Astrocyte (in vitro differentiated cells and primary cell): ENCODE measurements around the gene PDP2. TPM values are rescaled to one million over a fixed set of nuclear protein-coding genes. Genes with fewer than 3 reads are reported as not detected.

Experiments used
- DNase-seq: peaks from one replicate; pipeline ENCODE4 v3.0.0-alpha.2; 2010; ENCODE audit warnings: low read depth
- FAIRE-seq: peaks from 2 replicates; lab custom pipeline; 2011; peaks lifted over from hg19 to GRCh38; lab: Jason Lieb, UNC
- H2AFZ ChIP-seq: 2 replicates; pipeline ENCODE4 v1.6.0; 2012; ENCODE audit warnings: low read depth, low read length, inconsistent platforms
- H3K27ac ChIP-seq: 2 replicates; pipeline ENCODE4 v1.5.1; 2011; ENCODE audit warnings: low read depth, low read length, inconsistent platforms
- H3K27me3 ChIP-seq: 2 replicates; pipeline ENCODE4 v1.6.0; 2011; ENCODE audit warnings: low read length, inconsistent platforms; ENCODE audit not compliant: insufficient read depth
- H3K36me3 ChIP-seq: 2 replicates; pipeline ENCODE4 v1.5.1; 2011; ENCODE audit warnings: low read length, inconsistent platforms; ENCODE audit not compliant: insufficient read depth
- H3K4me1 ChIP-seq: 2 replicates; pipeline ENCODE4 v1.5.1; 2011; ENCODE audit warnings: low read length, inconsistent platforms; ENCODE audit not compliant: insufficient read depth
- H3K4me2 ChIP-seq: 2 replicates; pipeline ENCODE4 v1.6.0; 2012; ENCODE audit warnings: low read length, inconsistent platforms
- H3K4me3 ChIP-seq: 2 replicates; pipeline ENCODE4 v1.5.1; 2011; ENCODE audit warnings: low read depth, mild to moderate bottlenecking, low read length, inconsistent platforms; ENCODE audit not compliant: insufficient read depth
- H3K79me2 ChIP-seq: 2 replicates; pipeline ENCODE4 v1.6.0; 2012; ENCODE audit warnings: mild to moderate bottlenecking, low read length, inconsistent platforms; ENCODE audit not compliant: insufficient read depth
- H3K9ac ChIP-seq: 2 replicates; pipeline ENCODE4 v1.6.0; 2012; ENCODE audit warnings: mild to moderate bottlenecking, low read length, inconsistent platforms
- H3K9me3 ChIP-seq: 2 replicates; pipeline ENCODE4 v1.5.1; 2012; ENCODE audit warnings: low read depth, mild to moderate bottlenecking, low read length, inconsistent platforms; ENCODE audit not compliant: insufficient read depth
- H4K20me1 ChIP-seq: 2 replicates; pipeline ENCODE4 v1.6.0; 2012; ENCODE audit warnings: low read length, inconsistent platforms; ENCODE audit not compliant: insufficient read depth
- H3K27ac Mint-ChIP-seq: one replicate; pipeline ENCODE4 v1.8.0; 2021; ENCODE audit warnings: mild to moderate bottlenecking, mixed read lengths; ENCODE audit not compliant: unreplicated experiment
- H3K27me3 Mint-ChIP-seq: one replicate; pipeline ENCODE4 v1.8.0; 2021; ENCODE audit warnings: low read depth, mixed read lengths; ENCODE audit not compliant: unreplicated experiment
- H3K36me3 Mint-ChIP-seq: one replicate; pipeline ENCODE4 v1.8.0; 2021; ENCODE audit warnings: low read depth, mixed read lengths; ENCODE audit not compliant: unreplicated experiment
- H3K4me1 Mint-ChIP-seq: one replicate; pipeline ENCODE4 v1.8.0; 2021; ENCODE audit warnings: low read depth, mixed read lengths; ENCODE audit not compliant: unreplicated experiment
- H3K4me3 Mint-ChIP-seq: one replicate; pipeline ENCODE4 v1.8.0; 2021; ENCODE audit warnings: mild to moderate bottlenecking, moderate library complexity, mixed read lengths; ENCODE audit not compliant: unreplicated experiment
- H3K9me3 Mint-ChIP-seq: one replicate; pipeline ENCODE4 v1.8.0; 2021; ENCODE audit warnings: mild to moderate bottlenecking, mixed read lengths; ENCODE audit not compliant: unreplicated experiment
- CTCF ChIP-seq: IDR thresholded peaks from 2 replicates; pipeline ENCODE4 v1.5.1; 2011; ENCODE audit warnings: low read depth, mild to moderate bottlenecking, inconsistent platforms, low read length, moderate library complexity; ENCODE audit not compliant: insufficient read depth
- EZH2 ChIP-seq: IDR thresholded peaks from 2 replicates; pipeline ENCODE4 v1.6.1; 2012; ENCODE audit warnings: mild to moderate bottlenecking, low read length, inconsistent platforms; ENCODE audit not compliant: insufficient read depth
- total RNA-seq: library from RNA; stranded (reverse); gene quantifications from 2 replicates; pipeline ENCODE4 v1.2.1, GENCODE V29; 2021

The PDP2 gene
- total RNA-seq, 1 donor from 2014 or later, result 16.8 TPM

- H3K4me3 Mint-ChIP-seq, result no peak overlapping the region
- TF ChIP-seq EZH2 (no peak), CTCF (no peak)
- Histone ChIP-seq H3K27ac (no peak overlapping the region), H3K36me3 (no peaks in the 10 kb centered on the region), H3K9me3 (no peaks in the 10 kb centered on the region), H3K4me1 (no peaks in the 10 kb centered on the region), H3K9ac (no peak overlapping the region), H3K27me3 (peaks cover 11% of the 10 kb centered on the region), H3K4me3 (no peak overlapping the region), H2AFZ (no peak overlapping the region), H3K79me2 (no peaks in the 10 kb centered on the region), H3K4me2 (no peak overlapping the region), H4K20me1 (no peaks in the 10 kb centered on the region)
- peaks cover 46% of the 10 kb centered on the region for H3K27me3 Mint-ChIP-seq
- peaks cover 13% of the 10 kb centered on the region for H3K4me1 Mint-ChIP-seq
- peaks cover 6% of the 10 kb centered on the region for H3K9me3 Mint-ChIP-seq
- peaks cover 4% of the 10 kb centered on the region for H3K36me3 Mint-ChIP-seq
- DNase-seq, result no peak
- no peak overlapping the region for H3K27ac Mint-ChIP-seq
- no peak for FAIRE-seq
Measured at GRCh38 chr16:66908762-66909559, 28.6 kb downstream of the PDP2 start.

GRCh38 chr16:66910175-66910940, 30.0 kb downstream of the PDP2 start:
- H2AFZ ChIP-seq, result no peak overlapping the region
- H3K27me3 ChIP-seq, result peaks cover 11% of the 10 kb centered on the region
- H3K4me1 ChIP-seq, result no peaks in the 10 kb centered on the region
- H3K36me3 ChIP-seq, result no peaks in the 10 kb centered on the region
- no peaks in the 10 kb centered on the region for H3K79me2 ChIP-seq
- no peak overlapping the region for H3K4me3 Mint-ChIP-seq
- H3K36me3 Mint-ChIP-seq, result peaks cover 4% of the 10 kb centered on the region
- no peak for FAIRE-seq
- no peak overlapping the region for H3K27ac ChIP-seq
- H4K20me1 ChIP-seq, result no peaks in the 10 kb centered on the region
- H3K27me3 Mint-ChIP-seq, result peaks cover 58% of the 10 kb centered on the region
- TF ChIP-seq CTCF (no peak), EZH2 (no peak)
- H3K9me3 ChIP-seq, result no peaks in the 10 kb centered on the region
- peaks cover 5% of the 10 kb centered on the region for H3K4me1 Mint-ChIP-seq
- H3K9me3 Mint-ChIP-seq, result peaks cover 11% of the 10 kb centered on the region
- DNase-seq, result no peak
- no peak overlapping the region for H3K27ac Mint-ChIP-seq
- no peak overlapping the region for H3K4me2 ChIP-seq
- H3K9ac ChIP-seq, result no peak overlapping the region
- H3K4me3 ChIP-seq, result no peak overlapping the region
